H1 (cell line): ENCODE data around the gene NHLH1. TPM values are rescaled to one million over a fixed set of nuclear protein-coding genes. Genes with fewer than 3 reads are reported as not detected.
A peak's percentile ranks its signal among the peaks of the same experiment; 100 is the strongest.

Experiments used
- CTCF ChIA-PET: fragments of 300-600 bp; sonication (Branson Sonifier 250); formaldehyde crosslinking; loops from one replicate; lab custom pipeline; 2021; ENCODE audit not compliant: partially characterized antibody; lab: Charles Lee
- POLR2A ChIA-PET: fragments of 300-600 bp; sonication (Branson Sonifier 250); formaldehyde crosslinking; loops from one replicate; lab custom pipeline; 2021; ENCODE audit warnings: inconsistent platforms; ENCODE audit not compliant: partially characterized antibody; lab: Charles Lee
- DNase-seq, 2 experiments: peaks; one replicate each; pipeline versions ENCODE4 v3.0.0 to v3.0.0-alpha.2; 2010 to 2022; ENCODE audit warnings: low spot score in 2 of 2, low read depth in 1 of 2, mixed read lengths in 1 of 2
- FAIRE-seq: peaks from 2 replicates; lab custom pipeline; 2011; peaks lifted over from hg19 to GRCh38; lab: Jason Lieb, UNC
- H2AFZ ChIP-seq: 2 replicates; pipeline ENCODE4 v1.8.1; 2012; ENCODE audit warnings: low read length, inconsistent platforms
- H2AK5ac ChIP-seq: 2 replicates; pipeline ENCODE4 v1.6.1; 2013; ENCODE audit warnings: low read depth, low read length
- H2BK120ac ChIP-seq: replicated peaks from 2 replicates; pipeline ENCODE3; 2013; ENCODE audit warnings: low read depth, low read length, inconsistent platforms
- H2BK12ac ChIP-seq: 2 replicates; pipeline ENCODE4 v1.6.1; 2013; ENCODE audit warnings: low read depth, low read length
- H2BK15ac ChIP-seq: 2 replicates; pipeline ENCODE4 v1.6.1; 2013; ENCODE audit warnings: low read length
- H2BK20ac ChIP-seq: 2 replicates; pipeline ENCODE4 v1.6.1; 2013; ENCODE audit warnings: low read length
- H2BK5ac ChIP-seq: 2 replicates; pipeline ENCODE4 v1.6.1; 2013; ENCODE audit warnings: low read depth, low read length
- H3K14ac ChIP-seq: 2 replicates; pipeline ENCODE4 v1.6.1; 2013; ENCODE audit warnings: inconsistent platforms; ENCODE audit not compliant: insufficient read length
- H3K18ac ChIP-seq: 2 replicates; pipeline ENCODE4 v1.6.1; 2013; ENCODE audit warnings: low read length; ENCODE audit errors: extremely low read depth
- H3K23ac ChIP-seq: 2 replicates; pipeline ENCODE4 v1.6.1; 2013; ENCODE audit warnings: inconsistent platforms; ENCODE audit not compliant: insufficient read length
- H3K23me2 ChIP-seq: 2 replicates; pipeline ENCODE4 v1.6.1; 2013; ENCODE audit warnings: low read depth, low read length
- H3K27ac ChIP-seq: 2 replicates; pipeline ENCODE4 v1.6.1; 2011; ENCODE audit warnings: low read depth, low read length, inconsistent platforms
- H3K27me3 ChIP-seq, 4 experiments: replicated peaks in 1 of 4; 1 replicate in 1 of 4; 2 replicates in 3 of 4; pipeline versions ENCODE4 v1.6.1 to v1.8.1; 2011 to 2013; ENCODE audit warnings: low read length in 3 of 4, mild to moderate bottlenecking in 3 of 4, inconsistent platforms in 2 of 4, mixed read lengths in 2 of 4, moderate library complexity in 1 of 4; ENCODE audit not compliant: control insufficient read depth in 3 of 4, insufficient read depth in 3 of 4; ENCODE audit errors: extremely low read depth in 1 of 4
- H3K36me3 ChIP-seq, 4 experiments: 2 replicates each; pipeline versions ENCODE4 v1.6.1 to v1.8.1; 2011 to 2013; ENCODE audit warnings: mild to moderate bottlenecking in 4 of 4, low read length in 3 of 4, moderate library complexity in 2 of 4, control low read depth in 1 of 4, inconsistent platforms in 1 of 4; ENCODE audit not compliant: insufficient read depth in 4 of 4, control insufficient read depth in 2 of 4
- H3K4ac ChIP-seq: replicated peaks from 2 replicates; pipeline ENCODE3; 2013; ENCODE audit warnings: low read length, low read depth, mixed read lengths, inconsistent platforms; ENCODE audit not compliant: insufficient read length
- H3K4me1 ChIP-seq, 4 experiments: replicated peaks in 1 of 4; 1 replicate in 1 of 4; 2 replicates in 3 of 4; pipeline versions ENCODE4 v1.6.1 to v1.8.1; 2011 to 2013; ENCODE audit warnings: low read length in 3 of 4, inconsistent platforms in 2 of 4, mixed read lengths in 1 of 4; ENCODE audit not compliant: insufficient read depth in 4 of 4, control insufficient read depth in 3 of 4
- H3K4me2 ChIP-seq, 2 experiments: 2 replicates each; pipeline versions ENCODE4 v1.6.1 to v1.8.1; 2011 to 2013; ENCODE audit warnings: low read depth in 2 of 2, low read length in 2 of 2, control low read depth in 1 of 2, inconsistent platforms in 1 of 2, mild to moderate bottlenecking in 1 of 2; ENCODE audit not compliant: insufficient read depth in 1 of 2
- H3K4me3 ChIP-seq, 4 experiments: fragments of 200-600, 300-600 bp in 1 of 4; sonication (generic), shearing (Covaris generic), sonication (Bioruptor Twin) in 1 of 4; 2 replicates each; pipeline versions ENCODE4 v1.5.1 to v1.8.1; 2011 to 2016; ENCODE audit warnings: low read length in 4 of 4, low read depth in 3 of 4, control low read depth in 2 of 4, inconsistent platforms in 2 of 4, mild to moderate bottlenecking in 2 of 4, mixed read lengths in 1 of 4, moderate library complexity in 1 of 4; ENCODE audit not compliant: insufficient read depth in 2 of 4; ENCODE audit errors: extremely low read depth in 1 of 4
- H3K56ac ChIP-seq: replicated peaks from 2 replicates; pipeline ENCODE3; 2013; ENCODE audit warnings: low read depth, mild to moderate bottlenecking, mixed read lengths, low read length, inconsistent platforms; ENCODE audit not compliant: insufficient read length
- H3K79me1 ChIP-seq: 2 replicates; pipeline ENCODE4 v1.6.1; 2013; ENCODE audit warnings: low read depth, low read length, control low read depth
- H3K79me2 ChIP-seq, 2 experiments: 2 replicates each; pipeline versions ENCODE4 v1.6.1 to v1.8.1; 2012 to 2013; ENCODE audit warnings: low read length in 2 of 2, mild to moderate bottlenecking in 2 of 2, inconsistent platforms in 1 of 2; ENCODE audit not compliant: insufficient read depth in 2 of 2, control insufficient read depth in 1 of 2
- H3K9ac ChIP-seq, 4 experiments: replicated peaks in 1 of 4; 1 replicate in 1 of 4; 2 replicates in 3 of 4; pipeline versions ENCODE4 v1.6.1 to v1.8.1; 2011 to 2013; ENCODE audit warnings: low read depth in 3 of 4, low read length in 3 of 4, control low read depth in 2 of 4, mild to moderate bottlenecking in 2 of 4, moderate library complexity in 2 of 4, inconsistent platforms in 1 of 4; ENCODE audit errors: extremely low read depth in 1 of 4
- H3K9me3 ChIP-seq, 2 experiments: 2 replicates each; pipeline versions ENCODE4 v1.6.1 to v1.8.1; 2012 to 2013; ENCODE audit warnings: mild to moderate bottlenecking in 2 of 2, moderate library complexity in 2 of 2, control low read depth in 1 of 2, inconsistent platforms in 1 of 2, low read depth in 1 of 2, low read length in 1 of 2, mixed read lengths in 1 of 2; ENCODE audit not compliant: insufficient read depth in 2 of 2
- H4K20me1 ChIP-seq, 2 experiments: replicated peaks in 1 of 2; 2 replicates each; pipeline versions ENCODE3 to v1.8.1; 2011 to 2013; ENCODE audit warnings: inconsistent platforms in 2 of 2, low read length in 2 of 2, mild to moderate bottlenecking in 1 of 2; ENCODE audit not compliant: insufficient read depth in 2 of 2, control insufficient read depth in 1 of 2
- H4K5ac ChIP-seq: 2 replicates; pipeline ENCODE4 v1.6.1; 2013; ENCODE audit warnings: low read length, low read depth, mixed read lengths, inconsistent platforms; ENCODE audit not compliant: insufficient read length
- H4K8ac ChIP-seq: 2 replicates; pipeline ENCODE4 v1.8.0; 2013; ENCODE audit warnings: mild to moderate bottlenecking, moderate library complexity, low read length, inconsistent platforms; ENCODE audit not compliant: insufficient read depth; ENCODE audit errors: extremely low read depth
- H4K91ac ChIP-seq: replicated peaks from 2 replicates; pipeline ENCODE3; 2013; ENCODE audit warnings: low read length, mixed read lengths, inconsistent platforms; ENCODE audit not compliant: insufficient read length
- BCL11A ChIP-seq, 2 experiments: IDR thresholded peaks; one replicate each; pipeline ENCODE4 v1.6.1; 2011; ENCODE audit warnings: low read depth in 2 of 2, low read length in 2 of 2, mild to moderate bottlenecking in 2 of 2
- E2F6 ChIP-seq: IDR thresholded peaks from 2 replicates; pipeline ENCODE4 v1.6.1; 2012; ENCODE audit warnings: inconsistent platforms
- HDAC2 ChIP-seq, 2 experiments: fragments of 300-600 bp in 1 of 2; sonication (generic) in 1 of 2; IDR thresholded peaks; 2 replicates each; pipeline ENCODE4 v1.6.1; 2011 to 2012; ENCODE audit warnings: low read depth in 2 of 2, low read length in 2 of 2, mild to moderate bottlenecking in 2 of 2, moderate library complexity in 2 of 2, borderline replicate concordance in 1 of 2, inconsistent platforms in 1 of 2
- HDAC6 ChIP-seq: IDR thresholded peaks from one replicate; pipeline ENCODE4 v1.7.1; 2012; ENCODE audit warnings: low read depth, mild to moderate bottlenecking, inconsistent platforms, low read length, moderate library complexity
- KDM4A ChIP-seq: IDR thresholded peaks from one replicate; pipeline ENCODE4 v1.7.1; 2012; ENCODE audit warnings: low read depth, mild to moderate bottlenecking, moderate library complexity, low read length, inconsistent platforms; ENCODE audit not compliant: severe bottlenecking
- NANOG ChIP-seq: IDR thresholded peaks from 2 replicates; pipeline ENCODE4 v1.6.1; 2011; ENCODE audit warnings: low read length, low read depth, mild to moderate bottlenecking, inconsistent platforms; ENCODE audit not compliant: insufficient read depth, poor library complexity, severe bottlenecking
- NRF1 ChIP-seq: IDR thresholded peaks from 2 replicates; pipeline ENCODE4 v1.6.1; 2011; ENCODE audit warnings: mild to moderate bottlenecking, low read depth, low read length, improper control_type of control experiment
- RFX5 ChIP-seq: IDR thresholded peaks from 2 replicates; pipeline ENCODE4 v1.6.1; 2011; ENCODE audit warnings: low read depth, low read length, improper control_type of control experiment, borderline replicate concordance
- SRF ChIP-seq: IDR thresholded peaks from 2 replicates; pipeline ENCODE4 v1.6.1; 2011; ENCODE audit warnings: mild to moderate bottlenecking, low read depth, low read length, moderate library complexity
- TEAD4 ChIP-seq: IDR thresholded peaks from 2 replicates; pipeline ENCODE4 v1.6.1; 2012; ENCODE audit warnings: low read depth, low read length, inconsistent platforms, mixed read lengths
- USF2 ChIP-seq: IDR thresholded peaks from 2 replicates; pipeline ENCODE4 v1.6.1; 2011; ENCODE audit warnings: low read length, improper control_type of control experiment
- polyA plus RNA-seq, 7 experiments: library from polyadenylated mRNA; depleted of rRNA in 3 of 7; stranded (reverse) in 5 of 7; unstranded in 2 of 7; fragments of >200 nt in 5 of 7; fragments of 200-250 nt in 2 of 7; gene quantifications; 1 replicate in 5 of 7; 2 replicates in 1 of 7; 4 replicates in 1 of 7; pipeline versions ENCODE4 v1.2.1 to v1.2.3, GENCODE V29; 2011 to 2013; ENCODE audit warnings: missing spikeins in 2 of 7, mixed read lengths in 2 of 7
- total RNA-seq: library from RNA; stranded (reverse); fragmentation: NEBNext Ultra II Directional; extraction: Animal tissue kit (Norgen Biotek cat#: 25700); gene quantifications from 2 replicates; pipeline ENCODE4 v1.2.1, GENCODE V29; 2021

Gene NHLH1
- total and polyA plus RNA-seq, 2 of the 8 experiments (the other 6 are each of a cell fraction or from before 2014, with no cell fraction given) = 0.39 to 0.91 TPM

- Histone ChIP-seq H3K27me3 (no peaks in the 10 kb centered on the region), H3K79me2 (no peaks in the 10 kb centered on the region), H3K36me3 (no peaks in the 10 kb centered on the region), H4K20me1 (no peaks in the 10 kb centered on the region), H3K23ac (no peak overlapping the region), H3K4me1 (peaks cover 8 to 21% (median 17%) of the 10 kb centered on the region in 4 experiments), H4K91ac (no peak overlapping the region), H3K23me2 (0 out of 2 replicates have a peak, but pooled peaks cover 2% of the 10 kb centered on the region), H2BK5ac (no peak overlapping the region), H3K9ac (no peak overlapping the region), H3K18ac (no peak overlapping the region), H4K8ac (peak overlapping the region; percentile 15; the same call in 1 of the 2 replicates), H2AFZ (no peak overlapping the region), H3K56ac (no peak overlapping the region), H3K14ac (no peak overlapping the region), H2BK120ac (no peak overlapping the region), H2AK5ac (no peak overlapping the region), H2BK12ac (no peak overlapping the region), H3K9me3 (no peaks in the 10 kb centered on the region), H2BK15ac (no peak overlapping the region), H3K4me2 (no peak overlapping the region), H3K27ac (no peak overlapping the region), H3K79me1 (no peaks in the 10 kb centered on the region), H3K4ac (no peak overlapping the region), H4K5ac (no peak overlapping the region), H3K4me3 (no peak overlapping the region), H2BK20ac (no peak overlapping the region)
- CTCF ChIA-PET = interaction anchor here (2.5 to 15.1 kb wide), 3 partner anchors 15 to 80 kb away, joined by 13 to 683 read pairs (median 13); partner anchors contain the start of genes NCSTN and NHLH1
- TF ChIP-seq NRF1 (no peak), RFX5 (no peak), HDAC6 (no peak), E2F6 (no peak), BCL11A (IDR thresholded peaks at IDR 0.05; ENCODE audit: low read depth in 2 of 2, low read length in 2 of 2) (no peak), KDM4A (no peak), USF2 (no peak), TEAD4 (no peak), SRF (no peak), NANOG (no peak), HDAC2 (IDR thresholded peaks at IDR 0.05; ENCODE audit: borderline replicate concordance in 1 of 2, low read depth in 2 of 2, low read length in 2 of 2) (no peak)
- DNase-seq = no peak
- POLR2A ChIA-PET = interaction anchor here (1.1 to 11.6 kb wide), 4 partner anchors 13 to 126 kb away, joined by 3 to 244 read pairs (median 4); partner anchors contain the start of genes NHLH1 and VANGL2
- no peak for FAIRE-seq
These were observed 4.4 kb downstream of the NHLH1 start for GRCh38 chr1:160371346-160371631.
